SU-DHL-6 (cell line): ENCODE measurements around the gene FZD10.

Experiments used
- H2AFZ ChIP-seq: fragments of 200-600 bp; sonication (generic); 2 replicates; pipeline ENCODE4 v1.6.1; 2014; ENCODE audit warnings: low read depth, mild to moderate bottlenecking, moderate library complexity, mixed read lengths, antibody characterized with exemption, low read length; ENCODE audit not compliant: severe bottlenecking
- H3F3A ChIP-seq: fragments of 200-600 bp; shearing (Covaris generic); 2 replicates; pipeline ENCODE4 v1.6.0; 2016; ENCODE audit warnings: antibody characterized with exemption, mild to moderate bottlenecking; ENCODE audit not compliant: insufficient read depth
- H3K27ac ChIP-seq: fragments of 200-600 bp; sonication (generic); 2 replicates; pipeline ENCODE4 v1.5.1; 2016; ENCODE audit warnings: low read depth, mild to moderate bottlenecking, low read length, moderate library complexity, mixed read lengths
- H3K27me3 ChIP-seq: fragments of 200-600 bp; sonication (generic), shearing (Covaris generic); 2 replicates; pipeline ENCODE4 v1.6.0; 2014; ENCODE audit warnings: mild to moderate bottlenecking, low read length
- H3K36me3 ChIP-seq: fragments of 200-600 bp; sonication (generic); 2 replicates; pipeline ENCODE4 v1.6.1; 2014; ENCODE audit warnings: mild to moderate bottlenecking, low read length, mixed read lengths
- H3K4me2 ChIP-seq: fragments of 300-600, 200-600 bp; shearing (Covaris generic), sonication (generic); 2 replicates; pipeline ENCODE4 v1.6.0; 2014; ENCODE audit warnings: low read length, low read depth, mild to moderate bottlenecking; ENCODE audit not compliant: poor library complexity, severe bottlenecking
- H3K4me3 ChIP-seq: fragments of 200-600 bp; sonication (generic); 2 replicates; pipeline ENCODE4 v1.5.1; 2014; ENCODE audit warnings: antibody characterized with exemption, low read length, mild to moderate bottlenecking, mixed read lengths; ENCODE audit not compliant: insufficient read depth, poor library complexity, severe bottlenecking
- H3K79me2 ChIP-seq: fragments of 200-600 bp; sonication (generic); 2 replicates; pipeline ENCODE4 v1.6.1; 2014; ENCODE audit warnings: mild to moderate bottlenecking, low read length, moderate library complexity; ENCODE audit not compliant: insufficient read depth
- H3K9ac ChIP-seq: fragments of 200-600 bp; sonication (generic); 2 replicates; pipeline ENCODE4 v1.7.0; 2014; ENCODE audit warnings: mild to moderate bottlenecking, low read length
- H3K9me2 ChIP-seq: fragments of 200-600 bp; sonication (generic); replicated peaks from 2 replicates; pipeline ENCODE4 v1.6.1; 2014; ENCODE audit warnings: low read length; ENCODE audit not compliant: insufficient read depth
- H3K9me3 ChIP-seq: fragments of 200-600 bp; sonication (generic); 2 replicates; pipeline ENCODE4 v1.6.1; 2014; ENCODE audit warnings: low read length, mixed read lengths; ENCODE audit not compliant: insufficient read depth
- H4K20me1 ChIP-seq: fragments of 200-600 bp; sonication (generic); 2 replicates; pipeline ENCODE4 v1.6.1; 2014; ENCODE audit warnings: low read depth, mild to moderate bottlenecking, antibody characterized with exemption, low read length, moderate library complexity, mixed read lengths
- CTCF ChIP-seq: fragments of 200-600 bp; sonication (generic); IDR thresholded peaks from one replicate; pipeline ENCODE4 v1.5.1; 2017; ENCODE audit warnings: antibody characterized with exemption, mild to moderate bottlenecking, low read length, moderate library complexity; ENCODE audit not compliant: insufficient read depth, poor library complexity, severe bottlenecking
- EZH2phosphoT487 ChIP-seq: fragments of 200-600 bp; sonication (generic), shearing (Covaris generic); conservative IDR thresholded peaks from 2 replicates; pipeline ENCODE4 v1.6.1; 2018; ENCODE audit warnings: mild to moderate bottlenecking, antibody characterized with exemption, low read length, moderate library complexity, mixed read lengths

FZD10 gene

GRCh38 chr12:130186651-130187268 is 24.5 kb downstream of the FZD10 start:
- H3K9me3 ChIP-seq: no peaks in the 10 kb centered on the region
- no peaks in the 10 kb centered on the region for H4K20me1 ChIP-seq
- H3F3A ChIP-seq: no peaks in the 10 kb centered on the region
- H3K27ac ChIP-seq: no peak overlapping the region
- H3K9ac ChIP-seq: no peak overlapping the region
- H3K4me2 ChIP-seq: no peak overlapping the region
- H3K4me3 ChIP-seq: no peak overlapping the region
- H3K9me2 ChIP-seq: no peaks in the 10 kb centered on the region
- no peaks in the 10 kb centered on the region for H3K79me2 ChIP-seq
- TF ChIP-seq CTCF: no peak
- TF ChIP-seq EZH2phosphoT487: no peak
- H2AFZ ChIP-seq: no peak overlapping the region
- H3K36me3 ChIP-seq: no peaks in the 10 kb centered on the region
- H3K27me3 ChIP-seq: no peaks in the 10 kb centered on the region

- Histone ChIP-seq H4K20me1 (no peaks in the 10 kb centered on the region), H3K36me3 (no peaks in the 10 kb centered on the region), H3F3A (no peaks in the 10 kb centered on the region), H3K9me3 (no peaks in the 10 kb centered on the region), H3K79me2 (no peaks in the 10 kb centered on the region), H3K27ac (no peak overlapping the region), H3K27me3 (no peaks in the 10 kb centered on the region), H3K4me3 (no peak overlapping the region), H3K4me2 (no peak overlapping the region), H3K9me2 (no peaks in the 10 kb centered on the region), H2AFZ (no peak overlapping the region), H3K9ac (no peak overlapping the region)
- TF ChIP-seq EZH2phosphoT487: no peak
- TF ChIP-seq CTCF: no peak
Observed at GRCh38 chr12:130192642-130193345, 30.5 kb downstream of the FZD10 start.

- no peak overlapping the region for H3K27ac ChIP-seq
- no peak overlapping the region for H3K4me3 ChIP-seq
- H3F3A ChIP-seq: no peaks in the 10 kb centered on the region
- no peaks in the 10 kb centered on the region for H3K9me2 ChIP-seq
- no peaks in the 10 kb centered on the region for H4K20me1 ChIP-seq
- H3K9ac ChIP-seq: no peak overlapping the region
- no peaks in the 10 kb centered on the region for H3K36me3 ChIP-seq
- H3K9me3 ChIP-seq: no peaks in the 10 kb centered on the region
- no peaks in the 10 kb centered on the region for H3K27me3 ChIP-seq
- H2AFZ ChIP-seq: no peak overlapping the region
- H3K79me2 ChIP-seq: no peaks in the 10 kb centered on the region
- H3K4me2 ChIP-seq: no peak overlapping the region
- no peak for TF ChIP-seq CTCF
- no peak for TF ChIP-seq EZH2phosphoT487
Observed at GRCh38 chr12:130194154-130194553, 31.9 kb downstream of the FZD10 start.
